ENCODE data around the gene MPO.

MPO gene

DNA sequence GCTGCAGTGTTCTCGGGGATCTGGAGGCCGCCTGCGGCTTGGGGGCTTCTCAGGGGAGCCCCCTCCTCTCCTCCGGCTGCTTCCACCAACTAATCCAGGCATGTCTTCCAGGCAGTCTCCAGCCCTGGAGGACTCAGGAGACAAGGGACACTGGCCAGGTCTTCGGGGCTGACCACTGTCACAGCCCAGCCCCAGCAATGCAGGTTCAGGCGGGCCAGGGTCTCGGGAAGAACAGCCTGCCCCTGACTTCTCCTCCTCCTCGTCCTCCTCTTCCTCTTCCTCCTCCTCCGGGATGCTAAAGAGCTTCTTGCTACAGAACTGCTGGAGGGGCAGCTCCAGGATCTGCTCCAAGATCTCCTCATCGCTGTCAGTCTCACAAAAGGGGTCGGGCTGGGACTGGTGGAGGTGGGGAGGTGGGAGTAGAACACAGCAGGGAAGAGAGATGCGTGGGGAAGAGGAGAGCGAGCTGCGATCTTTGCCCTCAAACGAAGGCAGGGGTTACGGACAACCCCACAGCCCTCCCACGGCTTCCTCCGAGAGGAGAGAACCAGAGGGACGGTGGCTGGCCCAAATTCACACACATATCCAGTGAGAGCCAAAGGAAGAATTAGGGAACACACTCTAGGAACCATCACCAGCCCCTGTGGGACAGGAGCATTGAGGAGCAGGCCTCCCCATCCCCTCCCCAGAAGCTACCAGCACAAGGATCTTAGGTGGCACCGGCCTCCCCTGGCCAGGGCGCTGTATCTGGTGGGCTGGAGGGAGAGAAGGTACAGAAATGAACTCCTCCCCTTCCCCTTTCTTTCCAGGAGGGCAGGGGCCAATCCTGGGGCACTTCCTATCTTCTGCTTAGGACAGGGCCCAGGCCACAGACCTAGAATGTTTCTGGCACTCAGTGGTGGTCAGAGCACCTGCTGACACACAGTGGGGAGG is 28.5 kb upstream of the MPO start:
- Histone ChIP-seq H2BK12ac (ENCODE audit: low read length in 2 of 2) (no peak overlapping the region), H3K36me3 (ENCODE audit: control insufficient read depth in 1 of 2, insufficient read depth in 2 of 2, low read depth in 1 of 2, low read length in 2 of 2) (no peaks in the 10 kb centered on the region), H3K4ac (ENCODE audit: low read depth in 1 of 2, low read length in 2 of 2) (no peak overlapping the region)

DNA sequence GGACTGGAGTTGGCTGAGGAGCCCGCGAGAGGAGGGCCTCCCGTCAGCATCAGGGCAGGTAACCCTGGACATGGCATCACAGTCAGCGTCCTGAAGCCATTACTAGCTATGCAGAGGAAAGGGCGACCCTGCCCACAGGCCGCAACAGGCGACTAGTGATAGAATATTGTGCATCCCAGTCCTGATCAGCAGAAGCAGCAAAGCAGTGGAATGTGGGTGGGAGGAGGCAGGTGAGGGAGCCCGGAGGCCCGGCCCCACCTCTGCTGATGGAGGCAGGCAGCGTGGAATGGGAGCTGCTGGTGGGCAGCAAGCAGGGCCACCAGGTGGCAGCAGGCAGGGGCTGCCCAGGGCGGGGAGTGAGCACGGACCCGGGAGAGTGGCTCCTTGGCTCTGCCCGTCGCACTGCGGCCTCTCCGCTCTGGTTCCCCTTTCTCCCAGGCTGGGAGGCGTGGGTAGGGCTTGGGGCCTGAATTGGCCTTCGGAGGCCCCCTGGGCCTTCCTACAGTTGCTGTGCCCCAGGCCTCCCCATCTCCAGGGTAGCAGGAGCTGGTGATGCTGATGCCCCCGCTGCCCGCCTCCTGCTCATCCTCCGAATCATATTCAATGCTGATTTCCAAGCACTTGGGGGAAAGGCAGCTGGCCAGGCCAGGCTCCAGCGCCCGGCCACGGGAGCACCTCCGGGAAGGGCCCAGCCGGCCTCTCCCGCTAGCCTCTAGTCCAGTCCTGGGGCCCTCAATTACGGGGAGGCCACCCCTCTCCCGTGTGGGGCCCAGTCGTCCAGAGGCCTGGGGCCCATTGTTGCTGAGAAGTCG is 27.6 kb upstream of the MPO start:
- Histone ChIP-seq H2BK15ac (ENCODE audit: low read depth, poor library complexity, severe bottlenecking) (no peak overlapping the region), H3K27ac (ENCODE audit: low read length, poor library complexity, severe bottlenecking) (no peak overlapping the region), H3K4me1 (ENCODE audit: control insufficient read depth, insufficient read depth, low read depth, low read length) (no peaks in the 10 kb centered on the region), H3K4ac (ENCODE audit: low read depth in 1 of 2, low read length in 2 of 2) (no peak overlapping the region), H3K4me2 (ENCODE audit: low read length, poor library complexity, severe bottlenecking) (no peak overlapping the region), H2BK12ac (ENCODE audit: low read length in 2 of 2) (no peak overlapping the region), H3K9me3 (ENCODE audit: control insufficient read depth, low read length) (no peaks in the 10 kb centered on the region), H3K23ac (ENCODE audit: low read length in 2 of 2) (no peak overlapping the region), H2BK5ac (ENCODE audit: low read depth, low read length, poor library complexity, severe bottlenecking) (no peak overlapping the region), H3K36me3 (ENCODE audit: control insufficient read depth in 1 of 2, insufficient read depth in 2 of 2, low read depth in 1 of 2, low read length in 2 of 2) (no peaks in the 10 kb centered on the region), H3K14ac (ENCODE audit: low read length in 2 of 2) (no peak overlapping the region), H3K9ac (ENCODE audit: low read length) (no peak overlapping the region), H3K4me3 (ENCODE audit: insufficient read depth in 1 of 2, low read depth in 1 of 2, low read length in 2 of 2) (no peak overlapping the region), H2BK120ac (ENCODE audit: low read depth, low read length) (no peak overlapping the region), H2AFZ (ENCODE audit: low read depth, low read length) (no peak overlapping the region), H4K8ac (ENCODE audit: low read length) (no peak overlapping the region), H3K18ac (ENCODE audit: low read depth in 1 of 2, low read length in 2 of 2) (no peak overlapping the region), H3K27me3 (ENCODE audit: control insufficient read depth in 1 of 2, insufficient read depth in 1 of 2, low read length in 2 of 2) (peaks cover 23 to 49% of the 10 kb centered on the region in 2 experiments), H3K79me1 (replicated peaks; ENCODE audit: low read length, poor library complexity, severe bottlenecking) (no peaks in the 10 kb centered on the region), H2AK5ac (ENCODE audit: low read length, severe bottlenecking) (no peak overlapping the region), H4K91ac (ENCODE audit: low read length) (no peak overlapping the region)
- WGBS = 72% methylated on average over 32 of the region's 32 CpGs
- DNase-seq = no peak

More for the DNA sequence above, 28.5 kb upstream of the MPO start:
- Histone ChIP-seq H3K27me3 (ENCODE audit: control insufficient read depth in 1 of 2, insufficient read depth in 1 of 2, low read length in 2 of 2) (peaks cover 23 to 42% of the 10 kb centered on the region in 2 experiments), H3K9ac (ENCODE audit: low read length) (no peak overlapping the region), H3K79me1 (replicated peaks; ENCODE audit: low read length, poor library complexity, severe bottlenecking) (no peaks in the 10 kb centered on the region), H3K14ac (ENCODE audit: low read length in 2 of 2) (no peak overlapping the region), H2BK5ac (ENCODE audit: low read depth, low read length, poor library complexity, severe bottlenecking) (no peak overlapping the region), H2BK15ac (ENCODE audit: low read depth, poor library complexity, severe bottlenecking) (no peak overlapping the region), H3K18ac (ENCODE audit: low read depth in 1 of 2, low read length in 2 of 2) (no peak overlapping the region), H3K4me2 (ENCODE audit: low read length, poor library complexity, severe bottlenecking) (no peak overlapping the region), H2BK120ac (ENCODE audit: low read depth, low read length) (no peak overlapping the region), H3K9me3 (ENCODE audit: control insufficient read depth, low read length) (no peaks in the 10 kb centered on the region), H3K4me3 (ENCODE audit: insufficient read depth in 1 of 2, low read depth in 1 of 2, low read length in 2 of 2) (no peak overlapping the region), H2AFZ (ENCODE audit: low read depth, low read length) (no peak overlapping the region), H3K23ac (ENCODE audit: low read length in 2 of 2) (no peak overlapping the region), H2AK5ac (ENCODE audit: low read length, severe bottlenecking) (no peak overlapping the region), H4K8ac (ENCODE audit: low read length) (no peak overlapping the region), H3K27ac (ENCODE audit: low read length, poor library complexity, severe bottlenecking) (no peak overlapping the region), H4K91ac (ENCODE audit: low read length) (no peak overlapping the region), H3K4me1 (ENCODE audit: control insufficient read depth, insufficient read depth, low read depth, low read length) (no peaks in the 10 kb centered on the region)
- 78% methylated on average over 17 of the region's 21 CpGs for WGBS
- DNase-seq = no peak

DNA sequence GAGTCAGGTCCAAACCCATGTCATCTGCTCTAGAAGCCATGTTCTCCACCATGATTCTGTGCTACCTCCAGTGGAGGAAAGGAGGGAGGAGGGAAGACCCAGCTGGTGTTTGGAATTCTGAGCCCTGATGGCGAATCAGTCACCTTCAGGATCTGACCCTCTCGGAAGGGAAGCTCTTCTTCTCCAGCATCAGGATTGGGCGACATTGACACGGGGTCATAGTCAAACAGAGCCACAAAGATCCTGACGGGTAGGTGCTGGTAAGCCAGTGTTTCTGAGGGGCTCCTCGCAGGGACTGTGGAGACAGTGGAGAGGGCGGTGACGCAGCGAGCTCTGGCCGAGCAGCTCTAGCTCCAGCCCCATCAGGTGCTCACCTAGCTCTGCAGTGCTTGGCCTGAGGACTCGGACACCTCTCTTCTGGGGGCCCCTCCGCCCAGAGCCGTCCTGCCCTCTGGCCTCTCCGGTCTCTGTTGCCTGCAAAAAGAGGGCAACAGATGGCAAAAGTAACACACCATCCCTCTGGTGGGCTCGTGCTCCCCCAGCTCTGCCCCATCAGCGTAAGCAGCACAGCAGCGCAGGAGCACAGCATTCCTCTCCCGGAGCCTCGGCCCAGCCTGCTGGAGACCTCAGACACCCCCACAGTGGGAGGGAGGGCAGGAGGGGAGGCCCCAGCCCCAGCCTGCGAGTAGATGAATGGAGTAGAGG is 26.9 kb upstream of the MPO start:
- Histone ChIP-seq H3K9ac (ENCODE audit: low read length) (no peak overlapping the region), H2AFZ (ENCODE audit: low read depth, low read length) (no peak overlapping the region), H2BK15ac (ENCODE audit: low read depth, poor library complexity, severe bottlenecking) (no peak overlapping the region), H2BK120ac (ENCODE audit: low read depth, low read length) (no peak overlapping the region), H3K79me1 (replicated peaks; ENCODE audit: low read length, poor library complexity, severe bottlenecking) (no peaks in the 10 kb centered on the region), H3K18ac (ENCODE audit: low read depth in 1 of 2, low read length in 2 of 2) (no peak overlapping the region), H2AK5ac (ENCODE audit: low read length, severe bottlenecking) (no peak overlapping the region), H3K9me3 (ENCODE audit: control insufficient read depth, low read length) (no peaks in the 10 kb centered on the region), H3K4ac (ENCODE audit: low read depth in 1 of 2, low read length in 2 of 2) (no peak overlapping the region), H3K27me3 (ENCODE audit: control insufficient read depth in 1 of 2, insufficient read depth in 1 of 2, low read length in 2 of 2) (peaks cover 28 to 56% of the 10 kb centered on the region in 2 experiments), H3K4me3 (ENCODE audit: insufficient read depth in 1 of 2, low read depth in 1 of 2, low read length in 2 of 2) (no peak overlapping the region), H2BK5ac (ENCODE audit: low read depth, low read length, poor library complexity, severe bottlenecking) (no peak overlapping the region), H4K91ac (ENCODE audit: low read length) (no peak overlapping the region), H3K14ac (ENCODE audit: low read length in 2 of 2) (no peak overlapping the region), H4K8ac (ENCODE audit: low read length) (no peak overlapping the region), H3K27ac (ENCODE audit: low read length, poor library complexity, severe bottlenecking) (no peak overlapping the region), H3K36me3 (ENCODE audit: control insufficient read depth in 1 of 2, insufficient read depth in 2 of 2, low read depth in 1 of 2, low read length in 2 of 2) (no peaks in the 10 kb centered on the region), H3K23ac (ENCODE audit: low read length in 2 of 2) (no peak overlapping the region), H3K4me2 (ENCODE audit: low read length, poor library complexity, severe bottlenecking) (no peak overlapping the region), H3K4me1 (ENCODE audit: control insufficient read depth, insufficient read depth, low read depth, low read length) (no peaks in the 10 kb centered on the region), H2BK12ac (ENCODE audit: low read length in 2 of 2) (no peak overlapping the region)
- WGBS = 87% methylated on average over 20 of the region's 20 CpGs
- DNase-seq = no peak
